ENCODE results near the gene SAXO2.
"Not testable (repeated sequence)": the region's sequence is repeated elsewhere in the genome, so short reads cannot be mapped to it uniquely, and the experiment has no call there.

Gene SAXO2, protein sequence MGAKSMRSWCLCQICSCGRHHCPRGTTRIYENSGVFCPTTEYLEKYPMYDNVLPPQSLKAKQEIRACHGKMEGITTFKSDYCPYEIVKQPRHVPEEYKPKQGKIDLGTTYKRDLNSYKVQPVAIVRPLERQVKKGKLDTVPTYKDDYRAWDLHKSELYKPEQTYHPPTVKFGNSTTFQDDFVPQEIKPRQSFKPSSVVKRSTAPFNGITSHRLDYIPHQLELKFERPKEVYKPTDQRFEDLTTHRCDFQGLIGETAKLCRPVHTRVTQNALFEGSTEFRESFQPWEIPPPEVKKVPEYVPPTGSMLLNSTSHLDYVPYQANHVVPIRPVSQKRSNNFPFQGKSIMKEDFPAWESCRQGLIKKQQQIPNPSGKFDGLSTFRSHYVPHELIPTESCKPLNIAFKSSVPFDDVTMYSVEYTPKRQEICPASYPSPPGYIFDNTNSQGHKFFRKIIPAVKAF

GRCh38 chr15:82262422-82263026 is at the start of gene SAXO2, which contains the start of gene EFL1:
Gene SAXO2 (plus strand): TSS chr15:82262818. CDS start chr15:82262880, 62 bp downstream.
Gene EFL1 (minus strand): TSS chr15:82262734. CDS start chr15:82261778, 956 bp downstream.
- peak; percentile 84 for DNase-seq

DNA sequence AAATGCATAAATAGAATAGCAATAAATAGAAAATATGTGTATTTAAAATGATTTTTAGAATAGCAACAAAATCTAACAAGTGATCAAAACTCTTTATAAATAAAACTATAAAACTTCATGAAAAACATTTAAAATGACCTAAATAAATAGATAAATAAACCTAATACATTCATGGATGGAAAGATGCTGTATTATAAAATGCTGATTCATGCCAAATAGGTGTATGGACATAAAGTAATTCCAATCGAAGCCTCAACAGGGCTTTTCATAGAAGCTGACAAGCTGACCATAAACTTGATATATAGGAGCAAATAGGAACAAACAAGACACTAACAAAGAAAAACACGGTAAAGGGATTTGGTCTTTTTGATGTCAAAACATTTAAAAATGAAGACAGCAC is 46.5 kb upstream of the SAXO2 start:
- DNase-seq = not testable (repeated sequence)

DNA sequence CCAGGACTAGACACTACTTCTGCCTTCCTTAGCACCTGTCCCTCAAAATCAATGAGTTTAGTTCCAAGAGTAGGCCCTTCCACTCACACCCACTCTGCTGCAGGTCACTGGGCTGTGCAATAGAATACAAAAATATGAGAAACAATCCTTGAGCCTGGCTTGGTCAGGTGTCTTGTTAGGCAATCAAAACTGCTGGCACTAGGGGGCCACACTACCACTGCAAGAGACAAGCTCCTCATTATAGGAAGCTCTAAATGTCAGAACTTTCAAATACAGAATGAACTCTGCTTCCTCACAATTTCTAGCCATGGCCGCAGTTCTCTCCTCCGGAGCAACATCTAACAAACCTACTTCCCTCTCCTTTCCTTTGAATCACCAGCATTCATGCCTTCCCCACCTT is 41.1 kb upstream of the SAXO2 start:
- not testable (repeated sequence) for DNase-seq

DNA sequence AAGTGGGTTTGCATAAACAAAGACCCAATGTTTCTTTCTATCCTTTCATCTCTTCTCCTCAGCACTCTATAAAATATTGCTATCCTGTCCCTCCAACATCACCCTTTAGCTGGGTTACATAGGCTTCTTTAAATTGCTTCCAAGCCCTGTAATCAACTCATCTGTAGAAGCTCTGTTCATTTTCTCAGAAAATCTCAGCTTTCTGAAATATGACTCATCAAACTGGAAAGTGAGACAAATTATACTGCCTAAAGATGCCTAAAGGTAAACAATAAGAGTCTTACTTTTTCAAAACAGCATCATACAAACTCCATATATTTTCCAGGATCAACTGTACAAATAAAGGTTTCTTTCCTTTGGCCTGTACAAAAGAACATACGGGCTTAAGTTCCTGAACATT is 33.9 kb upstream of the SAXO2 start:
- DNase-seq = no peak

DNA sequence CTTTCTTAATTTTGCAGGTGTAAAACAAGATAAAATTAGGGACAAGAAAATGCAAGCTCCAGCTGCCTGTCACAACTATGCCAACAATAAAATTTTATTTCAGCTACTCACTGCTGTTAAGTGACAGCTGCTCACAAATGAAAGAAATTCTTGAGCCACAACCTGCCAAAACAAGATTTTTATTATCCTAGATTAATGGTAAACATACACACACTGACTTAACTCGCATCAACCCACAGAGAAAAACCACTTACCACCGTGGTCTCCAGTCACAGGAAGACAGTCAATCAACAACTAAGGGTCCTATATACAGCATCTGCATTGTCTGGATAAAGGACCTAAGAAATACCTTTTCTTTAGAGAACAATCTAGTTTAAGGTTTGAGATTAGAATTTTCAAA is 31.4 kb upstream of the SAXO2 start:
- DNase-seq = no peak

- DNase-seq = no peak
Measured at GRCh38 chr15:82231842-82232241, 30.8 kb upstream of the SAXO2 start.

GRCh38 chr15:82237944-82238534 is 24.6 kb upstream of the SAXO2 start:
- not testable (repeated sequence) for DNase-seq

GRCh38 chr15:82239685-82240391 is 22.8 kb upstream of the SAXO2 start:
- DNase-seq = no peak

DNA sequence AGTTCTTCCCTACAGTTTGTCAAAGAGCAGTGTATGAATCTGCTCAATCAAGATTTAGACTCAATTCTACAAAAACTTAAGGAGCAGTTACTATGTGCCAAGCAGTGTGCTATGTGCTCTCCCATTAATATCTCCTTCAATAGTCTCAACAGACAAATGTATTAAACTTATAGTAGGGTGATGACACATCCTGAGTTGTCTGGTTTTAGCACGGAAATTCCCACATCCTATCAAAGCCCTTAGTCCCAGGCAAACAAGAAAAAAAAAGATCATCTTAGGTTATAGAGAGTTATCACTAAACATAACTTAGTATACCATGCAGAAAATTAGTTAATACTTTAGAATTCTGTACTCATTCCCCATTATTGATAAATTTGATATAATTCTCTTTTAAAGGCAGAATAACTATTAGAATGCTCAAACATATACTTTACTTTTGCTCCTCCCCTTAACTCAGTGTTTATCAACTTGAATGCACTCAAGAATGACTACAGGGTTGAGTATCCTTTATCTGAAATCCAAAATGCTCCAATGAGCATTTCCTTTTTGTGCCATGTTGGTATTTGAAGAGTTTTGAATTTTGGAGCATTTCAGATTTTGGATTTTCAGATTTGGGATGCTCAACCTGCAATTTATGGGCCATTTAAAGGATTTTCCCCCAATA is 20.6 kb upstream of the SAXO2 start:
- DNase-seq = not testable (repeated sequence)

- DNase-seq = not testable (repeated sequence)
Measured at GRCh38 chr15:82243644-82244043, 19.0 kb upstream of the SAXO2 start.

GRCh38 chr15:82245956-82246355 is 16.7 kb upstream of the SAXO2 start:
- not testable (repeated sequence) for DNase-seq

- not testable (repeated sequence) for DNase-seq
Measured at GRCh38 chr15:82248261-82248660, 14.4 kb upstream of the SAXO2 start.

DNA sequence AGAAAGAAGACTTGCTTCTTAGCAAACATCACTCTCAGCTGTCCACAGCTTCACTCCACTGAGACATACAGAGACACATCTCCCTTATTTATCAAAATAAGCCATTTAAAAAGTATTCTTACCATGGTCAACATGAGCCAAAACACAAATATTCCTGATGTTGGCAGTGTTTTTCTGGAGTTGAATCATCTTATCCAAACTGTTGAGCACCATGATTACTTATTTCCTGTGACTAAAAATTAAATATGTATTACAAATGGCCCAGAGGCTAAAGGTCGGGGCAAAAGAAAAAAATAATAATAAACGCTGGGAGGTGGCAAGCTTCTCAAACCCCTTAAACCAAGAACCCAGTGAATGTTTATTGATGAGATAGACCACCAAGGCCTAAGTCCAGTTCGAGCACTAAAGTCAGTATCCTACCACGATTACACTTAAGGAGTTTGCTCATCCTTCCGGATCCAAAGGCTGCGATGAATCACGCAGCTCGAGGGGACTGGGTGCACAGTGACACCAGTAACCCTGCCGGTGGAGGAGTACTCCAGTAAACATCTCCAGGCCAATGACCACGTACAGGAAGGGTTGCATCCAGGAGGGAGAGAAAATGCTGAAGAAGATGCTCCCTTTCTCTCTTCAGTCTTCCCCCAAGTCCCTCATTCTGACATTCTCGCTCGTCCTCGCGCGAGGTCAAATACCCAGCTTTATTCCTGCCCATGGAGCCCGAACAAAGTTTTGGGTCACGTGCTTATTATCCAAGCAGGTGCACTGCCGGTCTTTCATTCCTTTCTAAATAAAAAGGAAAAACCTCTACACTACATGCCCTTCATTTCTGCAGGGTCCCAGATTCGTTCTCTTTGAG is 824 bp upstream of the SAXO2 start:
- DNase-seq = not testable (repeated sequence)

DNA sequence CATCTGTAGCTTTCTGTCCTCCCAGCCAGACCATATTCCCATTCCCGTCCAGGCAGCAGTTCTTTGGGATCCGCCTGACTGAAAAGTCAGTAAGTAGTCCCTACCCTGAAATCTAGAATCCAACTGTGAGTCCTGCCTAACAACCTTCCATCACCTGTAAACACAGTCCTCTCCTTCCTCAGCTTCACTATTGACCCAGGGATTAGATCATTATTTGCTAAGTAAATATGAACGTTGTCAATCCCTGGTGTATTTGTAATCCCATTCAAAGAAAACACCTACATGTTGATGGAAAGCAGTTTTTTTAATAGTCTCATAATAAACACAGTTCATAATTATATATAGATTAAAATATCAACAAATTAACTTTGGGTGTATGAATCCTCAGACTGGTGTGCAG is 732 bp downstream of the SAXO2 start:
- peak; percentile 13 for DNase-seq

GRCh38 chr15:82267137-82267536 is 4.5 kb downstream of the SAXO2 start:
- not testable (repeated sequence) for DNase-seq

- not testable (repeated sequence) for DNase-seq
Measured at GRCh38 chr15:82268454-82268853, 5.8 kb downstream of the SAXO2 start.

GRCh38 chr15:82272154-82272553 is 9.5 kb downstream of the SAXO2 start:
- DNase-seq = no peak

GRCh38 chr15:82275410-82275809 is 12.8 kb downstream of the SAXO2 start:
- DNase-seq = no peak

- DNase-seq = not testable (repeated sequence)
Measured at GRCh38 chr15:82281276-82281675, 18.7 kb downstream of the SAXO2 start.

GRCh38 chr15:82282386-82282785 is 19.8 kb downstream of the SAXO2 start:
- DNase-seq = not testable (repeated sequence)

DNA sequence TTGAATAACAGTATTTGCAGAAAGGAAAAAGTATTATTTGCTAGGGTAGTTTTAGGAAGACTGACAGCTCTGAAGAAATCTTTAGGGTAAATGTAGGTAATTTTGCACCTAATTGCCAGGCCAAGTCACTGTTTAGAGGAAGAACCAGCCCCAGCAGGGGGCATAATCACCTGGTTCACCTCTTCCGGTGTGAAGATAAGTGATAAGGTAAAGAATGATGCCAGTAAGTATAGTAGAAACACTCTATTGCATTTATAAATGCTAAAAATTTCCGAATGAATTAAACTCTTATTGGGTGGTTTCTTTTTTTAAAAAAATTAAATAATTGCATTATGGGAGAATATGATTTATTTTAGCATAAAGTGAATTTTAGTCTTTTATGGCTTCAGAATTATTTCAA is 21.8 kb downstream of the SAXO2 start:
- DNase-seq = not testable (repeated sequence)

All from COR-L47 (cell line).